ENCODE data around the gene JAZF1.

DNA sequence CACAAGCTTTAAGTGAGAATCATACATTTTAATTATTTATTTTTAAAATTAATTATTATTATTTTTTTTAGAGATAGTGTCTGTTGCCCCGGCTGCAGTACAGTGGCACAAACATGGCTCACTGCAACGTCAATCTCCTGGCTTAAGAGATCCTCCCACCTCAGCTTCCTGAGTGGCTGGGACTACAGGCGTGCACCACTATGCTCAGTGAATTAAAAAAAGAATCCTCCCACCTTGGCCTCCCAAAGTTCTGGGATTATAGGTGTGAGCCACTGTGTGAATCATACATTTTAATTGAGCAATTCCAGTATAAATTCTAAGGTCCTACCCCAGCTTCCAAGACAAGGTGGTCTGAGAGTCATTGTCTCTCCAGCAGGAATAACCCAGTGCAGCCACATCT, 172.4 kb downstream of the JAZF1 start:
- TF ChIP-seq, protein P1, sequence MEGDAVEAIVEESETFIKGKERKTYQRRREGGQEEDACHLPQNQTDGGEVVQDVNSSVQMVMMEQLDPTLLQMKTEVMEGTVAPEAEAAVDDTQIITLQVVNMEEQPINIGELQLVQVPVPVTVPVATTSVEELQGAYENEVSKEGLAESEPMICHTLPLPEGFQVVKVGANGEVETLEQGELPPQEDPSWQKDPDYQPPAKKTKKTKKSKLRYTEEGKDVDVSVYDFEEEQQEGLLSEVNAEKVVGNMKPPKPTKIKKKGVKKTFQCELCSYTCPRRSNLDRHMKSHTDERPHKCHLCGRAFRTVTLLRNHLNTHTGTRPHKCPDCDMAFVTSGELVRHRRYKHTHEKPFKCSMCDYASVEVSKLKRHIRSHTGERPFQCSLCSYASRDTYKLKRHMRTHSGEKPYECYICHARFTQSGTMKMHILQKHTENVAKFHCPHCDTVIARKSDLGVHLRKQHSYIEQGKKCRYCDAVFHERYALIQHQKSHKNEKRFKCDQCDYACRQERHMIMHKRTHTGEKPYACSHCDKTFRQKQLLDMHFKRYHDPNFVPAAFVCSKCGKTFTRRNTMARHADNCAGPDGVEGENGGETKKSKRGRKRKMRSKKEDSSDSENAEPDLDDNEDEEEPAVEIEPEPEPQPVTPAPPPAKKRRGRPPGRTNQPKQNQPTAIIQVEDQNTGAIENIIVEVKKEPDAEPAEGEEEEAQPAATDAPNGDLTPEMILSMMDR (IDR thresholded peaks at IDR 0.05; ENCODE audit: low read length) = no peak
- TF ChIP-seq EZH2 (optimal IDR thresholded peaks at IDR 0.05; ENCODE audit: low read depth, low read length) = no peak

Data from MM.1S (cell line).